Activated T-helper 2 cell treated with anti-CD3 and anti-CD28 coated beads, Interferon-gamma antibody, Interleukin-2, Interleukin-4, amounts not matched to agents 10 μg/mL and 5 μg/mL and 100 μg/mL, durations not matched to agents 14 hours and 24 hours and 36 hours (primary cell): Measurements from ENCODE around the gene ZNF831. TPM values are rescaled to one million over a fixed set of nuclear protein-coding genes. Genes with fewer than 3 reads are reported as not detected.
A peak's percentile ranks its signal among the peaks of the same experiment; 100 is the strongest.

Source experiments
- DNase-seq: peaks from one replicate; pipeline ENCODE4 v3.0.0; 2021; ENCODE audit warnings: low spot score
- H3K27ac Mint-ChIP-seq: one replicate; pipeline ENCODE4 v1.8.0; 2021; ENCODE audit warnings: mixed read lengths
- H3K27me3 Mint-ChIP-seq: one replicate; pipeline ENCODE4 v1.8.0; 2021; ENCODE audit warnings: low read depth, mixed read lengths
- H3K36me3 Mint-ChIP-seq: one replicate; pipeline ENCODE4 v1.8.0; 2021; ENCODE audit warnings: low read depth, mixed read lengths
- H3K4me1 Mint-ChIP-seq: one replicate; pipeline ENCODE4 v1.8.0; 2021; ENCODE audit warnings: low read depth, mixed read lengths
- H3K4me3 Mint-ChIP-seq: one replicate; pipeline ENCODE4 v1.8.0; 2021; ENCODE audit warnings: low read depth, mild to moderate bottlenecking, moderate library complexity, mixed read lengths
- H3K9me3 Mint-ChIP-seq: one replicate; pipeline ENCODE4 v1.8.0; 2021; ENCODE audit warnings: mixed read lengths
- intact Hi-C: fragments of 100-400 bp; cut with micrococcal nuclease; formaldehyde crosslinking; loops from one replicate; pipeline ENCODE4 v1.15.1; 2023
- total RNA-seq: library from RNA; stranded (reverse); gene quantifications from 2 replicates; pipeline ENCODE4 v1.2.3, GENCODE V29; 2022

Gene ZNF831
- total RNA-seq, 1 donor from 2014 or later = 3.0 TPM

GRCh38 chr20:59165891-59166709 lies 2.5 kb downstream of the ZNF831 start:
- DNase-seq = no peak
- intact Hi-C loops = loop anchor here (1.0 to 10.0 kb wide), 7 partner anchors 12 to 1771 kb away; partner anchors contain the start of gene RBM38

GRCh38 chr20:59170406-59171349 lies 7.1 kb downstream of the ZNF831 start:
- peaks cover 30% of the 10 kb centered on the region for H3K36me3 Mint-ChIP-seq
- H3K27me3 Mint-ChIP-seq = no peaks in the 10 kb centered on the region
- no peak for DNase-seq
- intact Hi-C loops = no loop called here
- H3K27ac Mint-ChIP-seq = no peak overlapping the region
- H3K4me3 Mint-ChIP-seq = no peak overlapping the region
- peaks cover 47% of the 10 kb centered on the region for H3K4me1 Mint-ChIP-seq
- H3K9me3 Mint-ChIP-seq = peaks cover 17% of the 10 kb centered on the region

More at GRCh38 chr20:59165891-59166709, 2.5 kb downstream of the ZNF831 start:
- peak overlapping the region; percentile 79 for H3K4me3 Mint-ChIP-seq
- peak overlapping the region; percentile 87 for H3K27ac Mint-ChIP-seq
- peaks cover 70% of the 10 kb centered on the region for H3K4me1 Mint-ChIP-seq
- H3K27me3 Mint-ChIP-seq = no peaks in the 10 kb centered on the region
- H3K36me3 Mint-ChIP-seq = peaks cover 19% of the 10 kb centered on the region
- peaks cover 17% of the 10 kb centered on the region for H3K9me3 Mint-ChIP-seq

- intact Hi-C loops = no loop called here
- peaks cover 17% of the 10 kb centered on the region for H3K9me3 Mint-ChIP-seq
- no peak overlapping the region for H3K4me3 Mint-ChIP-seq
- no peaks in the 10 kb centered on the region for H3K27me3 Mint-ChIP-seq
- peaks cover 40% of the 10 kb centered on the region for H3K4me1 Mint-ChIP-seq
- no peak overlapping the region for H3K27ac Mint-ChIP-seq
- H3K36me3 Mint-ChIP-seq = peaks cover 33% of the 10 kb centered on the region
- DNase-seq = no peak
These were observed 8.4 kb downstream of the ZNF831 start for GRCh38 chr20:59171986-59172385.

GRCh38 chr20:59173938-59174491 lies 10.4 kb downstream of the ZNF831 start:
- no peak for DNase-seq
- Mint-ChIP-seq H3K4me3 (no peak overlapping the region), H3K4me1 (peaks cover 42% of the 10 kb centered on the region), H3K27ac (no peak overlapping the region), H3K36me3 (peaks cover 37% of the 10 kb centered on the region), H3K27me3 (no peaks in the 10 kb centered on the region), H3K9me3 (peaks cover 12% of the 10 kb centered on the region)
- intact Hi-C loops = no loop called here

- Mint-ChIP-seq H3K4me1 (peaks cover 41% of the 10 kb centered on the region), H3K27me3 (no peaks in the 10 kb centered on the region), H3K4me3 (no peak overlapping the region), H3K27ac (no peak overlapping the region), H3K36me3 (peaks cover 32% of the 10 kb centered on the region), H3K9me3 (peaks cover 5% of the 10 kb centered on the region)
- no peak for DNase-seq
- intact Hi-C loops = no loop called here
These were observed 11.4 kb downstream of the ZNF831 start for GRCh38 chr20:59175002-59175401.

GRCh38 chr20:59175861-59176260 lies 12.2 kb downstream of the ZNF831 start:
- Mint-ChIP-seq H3K36me3 (peaks cover 27% of the 10 kb centered on the region), H3K27ac (no peak overlapping the region), H3K4me3 (no peak overlapping the region), H3K27me3 (no peaks in the 10 kb centered on the region), H3K4me1 (peaks cover 41% of the 10 kb centered on the region), H3K9me3 (no peaks in the 10 kb centered on the region)
- no peak for DNase-seq
- intact Hi-C loops = no loop called here

GRCh38 chr20:59176812-59177211 lies 13.2 kb downstream of the ZNF831 start:
- Mint-ChIP-seq H3K27me3 (no peaks in the 10 kb centered on the region), H3K9me3 (peaks cover 4% of the 10 kb centered on the region), H3K27ac (no peak overlapping the region), H3K4me3 (no peak overlapping the region), H3K4me1 (peaks cover 35% of the 10 kb centered on the region), H3K36me3 (peaks cover 35% of the 10 kb centered on the region)
- no peak for DNase-seq
- intact Hi-C loops = no loop called here

GRCh38 chr20:59177266-59178250 lies 13.9 kb downstream of the ZNF831 start:
- Mint-ChIP-seq H3K36me3 (peaks cover 35% of the 10 kb centered on the region), H3K9me3 (peaks cover 4% of the 10 kb centered on the region), H3K27ac (peak overlapping the region; percentile 86), H3K4me3 (peak overlapping the region; percentile 20), H3K4me1 (peaks cover 39% of the 10 kb centered on the region), H3K27me3 (no peaks in the 10 kb centered on the region)
- intact Hi-C loops = loop anchor here (1.0 kb wide), 1 partner anchor 11 kb away; no protein-coding TSS in a partner anchor
- no peak for DNase-seq

- H3K9me3 Mint-ChIP-seq = peaks cover 4% of the 10 kb centered on the region
- no peak overlapping the region for H3K4me3 Mint-ChIP-seq
- no peaks in the 10 kb centered on the region for H3K27me3 Mint-ChIP-seq
- intact Hi-C loops = loop anchor here (1.0 kb wide), 1 partner anchor 13 kb away; no protein-coding TSS in a partner anchor
- peak overlapping the region; percentile 30 for H3K27ac Mint-ChIP-seq
- H3K36me3 Mint-ChIP-seq = peaks cover 37% of the 10 kb centered on the region
- no peak for DNase-seq
- H3K4me1 Mint-ChIP-seq = peaks cover 45% of the 10 kb centered on the region
These were observed 15.5 kb downstream of the ZNF831 start for GRCh38 chr20:59178983-59179595.

- H3K4me3 Mint-ChIP-seq = no peak overlapping the region
- peak; percentile 3 for DNase-seq
- peaks cover 41% of the 10 kb centered on the region for H3K36me3 Mint-ChIP-seq
- intact Hi-C loops = no loop called here
- H3K9me3 Mint-ChIP-seq = peaks cover 4% of the 10 kb centered on the region
- H3K27me3 Mint-ChIP-seq = no peaks in the 10 kb centered on the region
- no peak overlapping the region for H3K27ac Mint-ChIP-seq
- peaks cover 47% of the 10 kb centered on the region for H3K4me1 Mint-ChIP-seq
These were observed 16.4 kb downstream of the ZNF831 start for GRCh38 chr20:59179988-59180387.

- H3K27me3 Mint-ChIP-seq = no peaks in the 10 kb centered on the region
- intact Hi-C loops = no loop called here
- H3K27ac Mint-ChIP-seq = no peak overlapping the region
- no peak for DNase-seq
- peaks cover 4% of the 10 kb centered on the region for H3K9me3 Mint-ChIP-seq
- no peak overlapping the region for H3K4me3 Mint-ChIP-seq
- peaks cover 37% of the 10 kb centered on the region for H3K4me1 Mint-ChIP-seq
- H3K36me3 Mint-ChIP-seq = peaks cover 37% of the 10 kb centered on the region
These were observed 18.3 kb downstream of the ZNF831 start for GRCh38 chr20:59181936-59182335.
